Body of pancreas (tissue), 4 donors: ENCODE measurements around the gene SPRED2. TPM values are rescaled to one million over a fixed set of nuclear protein-coding genes. Genes with fewer than 3 reads are reported as not detected.

Experiments used
- ATAC-seq: fragments of 150-250 bp; one replicate; pipeline ENCODE4 v1.9.1; 2016
- DNase-seq, 4 donors: peaks; one replicate each; pipeline ENCODE4 v3.0.0-alpha.2; 2019
- H3K27ac ChIP-seq, 4 donors: fragments of 200-600 bp; sonication (generic); 1 replicate in 3 of 4; 2 replicates in 1 of 4; pipeline versions ENCODE4 v1.5.1 to v1.6.1; 2016 to 2019; ENCODE audit warnings: mild to moderate bottlenecking in 1 of 4, mixed read lengths in 1 of 4, moderate library complexity in 1 of 4
- H3K27me3 ChIP-seq, 2 donors: fragments of 200-600 bp; sonication (generic); one replicate each; pipeline ENCODE4 v1.6.0; 2016; ENCODE audit warnings: mild to moderate bottlenecking in 1 of 2
- H3K36me3 ChIP-seq, 2 donors: fragments of 200-600 bp; sonication (generic); replicated peaks in 1 of 2; 2 replicates each; pipeline ENCODE4 v1.5.1; 2016; ENCODE audit warnings: low read depth in 2 of 2; ENCODE audit not compliant: insufficient read depth in 1 of 2
- H3K4me1 ChIP-seq: fragments of 200-600 bp; sonication (generic); one replicate; pipeline ENCODE4 v1.6.0; 2016
- H3K4me3 ChIP-seq, 2 donors: fragments of 200-600 bp; sonication (generic); 1 replicate in 1 of 2; 2 replicates in 1 of 2; pipeline ENCODE4 v1.5.1; 2016 to 2019
- H3K9me3 ChIP-seq, 3 donors: fragments of 200-600 bp; sonication (generic); 1 replicate in 2 of 3; 2 replicates in 1 of 3; pipeline ENCODE4 v1.5.1; 2016
- POLR2A ChIP-seq, 3 donors: fragments of 450-650 bp; IDR thresholded peaks; one replicate each; pipeline ENCODE4 v1.6.1; 2016; ENCODE audit warnings: antibody characterized with exemption in 3 of 3, mild to moderate bottlenecking in 2 of 3
- WGBS, 2 donors: methylation state at CpG; one replicate each; pipeline ENCODE4 v1.1.5; 2017; 5-methylcytosine and 5-hydroxymethylcytosine counted together
- intact Hi-C: fragments of 100-400 bp; cut with DNase I; formaldehyde crosslinking; loops from one replicate; pipeline ENCODE4 v1.15.1; 2023
- total RNA-seq, 2 donors: library from RNA; depleted of rRNA; stranded (reverse); fragments of >200 nt; gene quantifications; one replicate each; pipeline ENCODE4 v1.1.0, GENCODE V29; 2016
- TF ChIP-seq, protein P1 (sequence below), 7 experiments: fragments of 450-650 bp in 4 of 7; fragments of 200-600 bp in 3 of 7; sonication (generic) in 3 of 7; IDR thresholded peaks; one replicate each; pipeline ENCODE4 v1.5.1; 2016 to 2019; ENCODE audit warnings: antibody characterized with exemption in 7 of 7

Gene SPRED2
- total RNA-seq, 2 donors from 2014 or later = 16.1 to 16.2 TPM

GRCh38 chr2:65388596-65389390 is 43.6 kb downstream of the SPRED2 start:
- no peak for TF ChIP-seq POLR2A (IDR thresholded peaks at IDR 0.05)
- TF ChIP-seq, protein P1, sequence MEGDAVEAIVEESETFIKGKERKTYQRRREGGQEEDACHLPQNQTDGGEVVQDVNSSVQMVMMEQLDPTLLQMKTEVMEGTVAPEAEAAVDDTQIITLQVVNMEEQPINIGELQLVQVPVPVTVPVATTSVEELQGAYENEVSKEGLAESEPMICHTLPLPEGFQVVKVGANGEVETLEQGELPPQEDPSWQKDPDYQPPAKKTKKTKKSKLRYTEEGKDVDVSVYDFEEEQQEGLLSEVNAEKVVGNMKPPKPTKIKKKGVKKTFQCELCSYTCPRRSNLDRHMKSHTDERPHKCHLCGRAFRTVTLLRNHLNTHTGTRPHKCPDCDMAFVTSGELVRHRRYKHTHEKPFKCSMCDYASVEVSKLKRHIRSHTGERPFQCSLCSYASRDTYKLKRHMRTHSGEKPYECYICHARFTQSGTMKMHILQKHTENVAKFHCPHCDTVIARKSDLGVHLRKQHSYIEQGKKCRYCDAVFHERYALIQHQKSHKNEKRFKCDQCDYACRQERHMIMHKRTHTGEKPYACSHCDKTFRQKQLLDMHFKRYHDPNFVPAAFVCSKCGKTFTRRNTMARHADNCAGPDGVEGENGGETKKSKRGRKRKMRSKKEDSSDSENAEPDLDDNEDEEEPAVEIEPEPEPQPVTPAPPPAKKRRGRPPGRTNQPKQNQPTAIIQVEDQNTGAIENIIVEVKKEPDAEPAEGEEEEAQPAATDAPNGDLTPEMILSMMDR (IDR thresholded peaks at IDR 0.05) = no peak
- Histone ChIP-seq H3K4me3 (no peak overlapping the region), H3K27ac (no peak overlapping the region), H3K4me1 (peaks cover 16% of the 10 kb centered on the region), H3K27me3 (no peaks in the 10 kb centered on the region), H3K36me3 (no peaks in the 10 kb centered on the region), H3K9me3 (no peaks in the 10 kb centered on the region)
- intact Hi-C loops = no loop called here
- WGBS, 2 donors = 86 to 93% methylated on average over 3 of the region's 3 CpGs
- DNase-seq (no peak), ATAC-seq (no peak)

DNA sequence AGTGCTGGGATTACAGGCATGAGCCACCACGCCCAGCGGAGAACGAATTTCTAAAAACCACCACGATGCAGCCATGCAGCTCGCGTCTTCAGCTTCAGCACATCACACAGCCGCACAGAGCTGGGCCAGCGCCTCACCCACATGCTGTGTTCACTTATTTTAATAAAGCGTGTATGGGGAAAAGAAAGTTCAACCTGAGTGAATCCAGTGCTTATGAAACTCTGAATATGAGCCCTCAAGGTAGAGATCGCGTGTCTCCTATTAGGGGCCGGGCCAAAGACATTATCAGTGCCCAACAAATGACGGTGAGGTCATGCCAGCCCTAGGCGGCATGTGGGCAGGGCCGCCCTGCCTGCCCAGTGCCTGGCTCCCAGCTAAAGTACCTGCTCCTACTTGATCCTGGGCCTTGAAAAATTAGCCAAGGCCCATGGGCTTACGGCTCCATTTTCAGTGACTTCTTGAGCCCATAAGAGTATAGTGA is 44.3 kb downstream of the SPRED2 start:
- WGBS, 2 donors = 83 to 90% methylated on average over 9 to 13 of the region's 16 CpGs
- DNase-seq = peak in 2 of 4 donors; percentile 45 to 64
- H3K27me3 ChIP-seq = no peaks in the 10 kb centered on the region
- no peak overlapping the region for H3K27ac ChIP-seq
- peak; percentile 50 for ATAC-seq
- H3K36me3 ChIP-seq = no peaks in the 10 kb centered on the region
- H3K9me3 ChIP-seq = no peaks in the 10 kb centered on the region
- H3K4me3 ChIP-seq = no peak overlapping the region
- TF ChIP-seq, protein P1 (IDR thresholded peaks at IDR 0.05) = no peak
- no peak for TF ChIP-seq POLR2A (IDR thresholded peaks at IDR 0.05)
- peaks cover 23% of the 10 kb centered on the region for H3K4me1 ChIP-seq
- intact Hi-C loops = no loop called here

DNA sequence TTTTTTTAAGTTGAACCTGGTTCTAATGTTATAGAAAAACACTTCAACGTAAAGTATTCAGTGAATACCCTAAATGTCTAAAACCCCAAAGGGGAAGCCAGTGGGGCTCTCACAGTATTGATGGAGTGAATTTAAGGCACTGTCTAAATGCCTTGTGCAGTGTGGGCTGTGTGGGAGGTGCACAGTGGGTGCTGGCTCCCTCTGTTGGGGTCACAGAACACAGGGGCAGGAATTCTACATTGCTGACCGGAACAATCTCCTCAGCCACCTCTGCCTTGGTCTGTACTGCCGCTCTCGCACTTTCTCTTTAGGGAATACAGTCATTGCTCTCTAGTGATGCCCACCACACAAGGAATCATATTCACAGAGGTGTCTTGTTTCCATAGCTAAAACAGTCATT is 45.4 kb downstream of the SPRED2 start:
- no peaks in the 10 kb centered on the region for H3K27me3 ChIP-seq
- H3K27ac ChIP-seq = no peak overlapping the region
- 91 to 98% methylated on average over 4 of the region's 4 CpGs for WGBS, 2 donors
- H3K4me1 ChIP-seq = peaks cover 34% of the 10 kb centered on the region
- H3K4me3 ChIP-seq = no peak overlapping the region
- H3K9me3 ChIP-seq = no peaks in the 10 kb centered on the region
- TF ChIP-seq, protein P1 (IDR thresholded peaks at IDR 0.05) = no peak
- TF ChIP-seq POLR2A (IDR thresholded peaks at IDR 0.05) = no peak
- no peak for DNase-seq
- H3K36me3 ChIP-seq = no peaks in the 10 kb centered on the region
- ATAC-seq = no peak
- intact Hi-C loops = no loop called here

- intact Hi-C loops = no loop called here
- no peak overlapping the region for H3K27ac ChIP-seq
- H3K27me3 ChIP-seq = no peaks in the 10 kb centered on the region
- H3K4me3 ChIP-seq = no peak overlapping the region
- H3K9me3 ChIP-seq = no peaks in the 10 kb centered on the region
- H3K36me3 ChIP-seq = no peaks in the 10 kb centered on the region
- ATAC-seq (no peak), DNase-seq (no peak)
- WGBS, 2 donors = 68 to 78% methylated on average over 3 of the region's 3 CpGs
- TF ChIP-seq POLR2A (IDR thresholded peaks at IDR 0.05) = no peak
- TF ChIP-seq, protein P1 (IDR thresholded peaks at IDR 0.05) = no peak
- peaks cover 40% of the 10 kb centered on the region for H3K4me1 ChIP-seq
These were observed 46.1 kb downstream of the SPRED2 start for GRCh38 chr2:65386344-65386743.
